GM23338 (cell line): Measurements from ENCODE around the gene CELF2. TPM values are rescaled to one million over a fixed set of nuclear protein-coding genes. Genes with fewer than 3 reads are reported as not detected.

Experiments used
- ATAC-seq: fragments of 200-7000 bp; cut with Tn5 transposase; 3 replicates; pipeline ENCODE4 v1.9.1; 2020
- DNase-seq: peaks from one replicate; pipeline ENCODE4 v3.0.0-alpha.2; 2015; ENCODE audit warnings: low spot score
- H2AFZ ChIP-seq: fragments of 200-600 bp; sonication (generic); 2 replicates; pipeline ENCODE4 v1.8.0; 2016; ENCODE audit warnings: antibody characterized with exemption, mild to moderate bottlenecking, moderate library complexity
- H3F3A ChIP-seq: fragments of 200-600 bp; sonication (generic); replicated peaks from 2 replicates; pipeline ENCODE4 v1.8.0; 2017; ENCODE audit warnings: antibody characterized with exemption, mixed run types, low read depth
- H3K27ac ChIP-seq: fragments of 200-600 bp; sonication (generic); 2 replicates; pipeline ENCODE4 v1.6.1; 2016; ENCODE audit warnings: low read depth
- H3K27me3 ChIP-seq: fragments of 200-600 bp; sonication (generic); 2 replicates; pipeline ENCODE4 v1.8.0; 2016; ENCODE audit warnings: mild to moderate bottlenecking, mixed run types, moderate library complexity; ENCODE audit not compliant: insufficient read depth
- H3K36me3 ChIP-seq: fragments of 200-600 bp; sonication (generic); 2 replicates; pipeline ENCODE4 v1.8.0; 2016; ENCODE audit warnings: mild to moderate bottlenecking; ENCODE audit not compliant: insufficient read depth
- H3K4me1 ChIP-seq: fragments of 200-600 bp; sonication (generic); 2 replicates; pipeline ENCODE4 v1.8.0; 2016; ENCODE audit warnings: mild to moderate bottlenecking, moderate library complexity; ENCODE audit not compliant: insufficient read depth
- H3K4me2 ChIP-seq: fragments of 200-600 bp; sonication (generic); 2 replicates; pipeline ENCODE4 v1.7.1; 2017; ENCODE audit warnings: mixed run types
- H3K4me3 ChIP-seq: fragments of 200-600 bp; sonication (generic); 2 replicates; pipeline ENCODE4 v1.6.1; 2016; ENCODE audit warnings: mixed run types
- H3K79me2 ChIP-seq: fragments of 200-600 bp; sonication (generic); replicated peaks from 2 replicates; pipeline ENCODE4 v1.8.0; 2017; ENCODE audit warnings: mild to moderate bottlenecking; ENCODE audit not compliant: insufficient read depth
- H3K9me2 ChIP-seq: fragments of 200-600 bp; sonication (generic); 2 replicates; pipeline ENCODE4 v1.8.0; 2017; ENCODE audit not compliant: insufficient read depth
- H4K20me1 ChIP-seq: fragments of 200-600 bp; sonication (generic); replicated peaks from 2 replicates; pipeline ENCODE4 v1.8.0; 2017; ENCODE audit warnings: mild to moderate bottlenecking; ENCODE audit not compliant: insufficient read depth
- H3K27ac Mint-ChIP-seq: 2 replicates; pipeline ENCODE4 v1.8.0; 2020; ENCODE audit warnings: inconsistent platforms, mild to moderate bottlenecking, moderate library complexity, mixed read lengths
- H3K27me3 Mint-ChIP-seq: 3 replicates; pipeline ENCODE4 v1.8.0; 2022; ENCODE audit warnings: low read depth, mild to moderate bottlenecking, moderate library complexity, mixed read lengths, inconsistent platforms; ENCODE audit not compliant: insufficient read depth, poor library complexity
- H3K36me3 Mint-ChIP-seq: 3 replicates; pipeline ENCODE4 v1.8.0; 2021; ENCODE audit warnings: low read depth, mild to moderate bottlenecking, inconsistent platforms, moderate library complexity, mixed read lengths
- H3K4me1 Mint-ChIP-seq: 3 replicates; pipeline ENCODE4 v1.8.0; 2020; ENCODE audit warnings: mild to moderate bottlenecking, inconsistent platforms, mixed read lengths
- H3K4me3 Mint-ChIP-seq: 3 replicates; pipeline ENCODE4 v1.8.0; 2021; ENCODE audit warnings: moderate library complexity, mild to moderate bottlenecking, inconsistent platforms, mixed read lengths
- H3K9me3 Mint-ChIP-seq: 3 replicates; pipeline ENCODE4 v1.8.0; 2020; ENCODE audit warnings: moderate library complexity, mild to moderate bottlenecking, inconsistent platforms, mixed read lengths
- CREB1 ChIP-seq: fragments of 250-450 bp; sonication (Bioruptor Pico); IDR thresholded peaks from 2 replicates; pipeline ENCODE4 v1.5.0; 2020; ENCODE audit warnings: low read depth, mild to moderate bottlenecking, moderate library complexity
- CTCF ChIP-seq, 2 experiments: fragments of 200-600 bp in 1 of 2; sonication (generic) in 1 of 2; conservative IDR thresholded peaks; 2 replicates each; pipeline versions ENCODE4 v1.5.1 to v1.6.1; 2016 to 2017; ENCODE audit warnings: antibody characterized with exemption in 2 of 2, low read depth in 2 of 2, mild to moderate bottlenecking in 2 of 2, moderate library complexity in 1 of 2
- ETS1 ChIP-seq: IDR thresholded peaks from 2 replicates; pipeline ENCODE4 v1.6.1; 2016; ENCODE audit warnings: antibody characterized with exemption
- EZH2 ChIP-seq: fragments of 200-600 bp; sonication (generic); IDR thresholded peaks from one replicate; pipeline ENCODE4 v1.8.0; 2017; ENCODE audit warnings: antibody characterized with exemption, mild to moderate bottlenecking, low read depth; ENCODE audit not compliant: unreplicated experiment
- EZH2phosphoT487 ChIP-seq: fragments of 200-600 bp; sonication (generic); IDR thresholded peaks from one replicate; pipeline ENCODE4 v1.8.1; 2018; ENCODE audit warnings: antibody characterized with exemption; ENCODE audit not compliant: unreplicated experiment
- JUNB ChIP-seq: IDR thresholded peaks from one replicate; pipeline ENCODE4 v1.6.1; 2016; ENCODE audit warnings: antibody characterized with exemption; ENCODE audit not compliant: unreplicated experiment
- NANOG ChIP-seq: IDR thresholded peaks from 2 replicates; pipeline ENCODE4 v1.6.1; 2016; ENCODE audit warnings: antibody characterized with exemption, borderline replicate concordance
- POLR2AphosphoS5 ChIP-seq: IDR thresholded peaks from 2 replicates; pipeline ENCODE4 v1.6.1; 2016; ENCODE audit warnings: antibody characterized with exemption, low read depth
- REST ChIP-seq: IDR thresholded peaks from one replicate; pipeline ENCODE4 v1.6.1; 2018; ENCODE audit warnings: antibody characterized with exemption; ENCODE audit not compliant: unreplicated experiment
- STAT1 ChIP-seq: IDR thresholded peaks from one replicate; pipeline ENCODE4 v1.6.1; 2016; ENCODE audit warnings: antibody characterized with exemption; ENCODE audit not compliant: unreplicated experiment
- ZNF114 ChIP-seq: fragments of 250-450 bp; sonication (Bioruptor Pico); IDR thresholded peaks from 2 replicates; pipeline ENCODE4 v1.5.0; 2020; ENCODE audit warnings: mild to moderate bottlenecking, moderate library complexity
- ZNF331 ChIP-seq: fragments of 250-450 bp; sonication (Bioruptor Pico); IDR thresholded peaks from 2 replicates; pipeline ENCODE4 v1.5.0; 2020; ENCODE audit warnings: low read depth, mild to moderate bottlenecking, moderate library complexity
- ZNF462 ChIP-seq: fragments of 250-450 bp; sonication (Bioruptor Pico); IDR thresholded peaks from 2 replicates; pipeline ENCODE4 v1.5.0; 2020; ENCODE audit warnings: mild to moderate bottlenecking, moderate library complexity
- polyA plus RNA-seq: library from polyadenylated mRNA; unstranded; fragments of >200 nt; fragmentation: Nextera tagmentation; extraction: Ambion mirVana; gene quantifications from 2 replicates; pipeline ENCODE4 v1.2.1, GENCODE V29; 2016
- total RNA-seq: library from RNA; depleted of rRNA; stranded (reverse); fragments of >200 nt; shearing (Covaris generic); gene quantifications from 2 replicates; pipeline ENCODE4 v1.2.3, GENCODE V29; 2014

CELF2 gene
- total and polyA plus RNA-seq, 2 experiments from 2014 or later, result 18.1 to 22.5 TPM

GRCh38 chr10:11161096-11161495 is 143.4 kb downstream of the CELF2 start:
- Histone ChIP-seq H4K20me1 (no peaks in the 10 kb centered on the region), H3K4me3 (no peak overlapping the region), H3K27me3 (no peaks in the 10 kb centered on the region), H3K9me2 (peaks cover 3% of the 10 kb centered on the region; the same call in 1 of the 2 replicates), H3K36me3 (no peaks in the 10 kb centered on the region), H3K4me2 (no peak overlapping the region), H3K4me1 (peaks cover 27% of the 10 kb centered on the region), H3K79me2 (no peaks in the 10 kb centered on the region), H3K27ac (no peak overlapping the region), H2AFZ (no peak overlapping the region), H3F3A (no peaks in the 10 kb centered on the region)
- Mint-ChIP-seq H3K36me3 (peaks cover 10% of the 10 kb centered on the region), H3K27ac (no peak overlapping the region; the same call in 1 of the 2 replicates), H3K4me3 (no peak overlapping the region), H3K27me3 (peaks cover 8% of the 10 kb centered on the region), H3K4me1 (peaks cover 40% of the 10 kb centered on the region), H3K9me3 (peaks cover 13% of the 10 kb centered on the region)
- TF ChIP-seq REST (no peak), ZNF114 (CRISPR knock-in tag) (no peak), POLR2AphosphoS5 (no peak), CTCF (conservative IDR thresholded peaks at IDR 0.05; ENCODE audit: low read depth in 2 of 2) (no peak), ZNF331 (no peak), ZNF462 (no peak), STAT1 (no peak), EZH2phosphoT487 (no peak), EZH2 (no peak), NANOG (no peak), JUNB (no peak), CREB1 (CRISPR knock-in tag) (no peak), ETS1 (no peak)
- ATAC-seq (no peak), DNase-seq (no peak)
